Sciatic nerve (tissue), 2 donors: Measurements from ENCODE around the gene LGMN. TPM values are rescaled to one million over a fixed set of nuclear protein-coding genes. Genes with fewer than 3 reads are reported as not detected.
"Not testable (repeated sequence)": the region's sequence is repeated elsewhere in the genome, so short reads cannot be mapped to it uniquely, and the experiment has no call there.

Experiments
- ATAC-seq: fragments of 200-7000 bp; cut with Tn5 transposase; one replicate; pipeline ENCODE4 v1.9.1; 2020; ENCODE audit warnings: mild to moderate bottlenecking, moderate library complexity
- DNase-seq: peaks from one replicate; pipeline ENCODE4 v3.0.0-alpha.2; 2020; ENCODE audit warnings: low spot score
- intact Hi-C: fragments of 100-400 bp; cut with DNase I; formaldehyde crosslinking; loops from one replicate; pipeline ENCODE4 v1.14.2; 2022
- total RNA-seq: library from RNA; stranded (reverse); fragmentation: NEBNext Ultra II Directional; extraction: Animal tissue kit (Norgen Biotek cat#: 25700); gene quantifications from one replicate; pipeline ENCODE4 v1.2.1, GENCODE V29; 2021
- donor health status: DM: no; HTN: no; CAD: no.
- donor health status: DM: no; HTN: no; CAD: no.

Gene LGMN
- total RNA-seq, 1 donor from 2014 or later, result 118 TPM

DNA sequence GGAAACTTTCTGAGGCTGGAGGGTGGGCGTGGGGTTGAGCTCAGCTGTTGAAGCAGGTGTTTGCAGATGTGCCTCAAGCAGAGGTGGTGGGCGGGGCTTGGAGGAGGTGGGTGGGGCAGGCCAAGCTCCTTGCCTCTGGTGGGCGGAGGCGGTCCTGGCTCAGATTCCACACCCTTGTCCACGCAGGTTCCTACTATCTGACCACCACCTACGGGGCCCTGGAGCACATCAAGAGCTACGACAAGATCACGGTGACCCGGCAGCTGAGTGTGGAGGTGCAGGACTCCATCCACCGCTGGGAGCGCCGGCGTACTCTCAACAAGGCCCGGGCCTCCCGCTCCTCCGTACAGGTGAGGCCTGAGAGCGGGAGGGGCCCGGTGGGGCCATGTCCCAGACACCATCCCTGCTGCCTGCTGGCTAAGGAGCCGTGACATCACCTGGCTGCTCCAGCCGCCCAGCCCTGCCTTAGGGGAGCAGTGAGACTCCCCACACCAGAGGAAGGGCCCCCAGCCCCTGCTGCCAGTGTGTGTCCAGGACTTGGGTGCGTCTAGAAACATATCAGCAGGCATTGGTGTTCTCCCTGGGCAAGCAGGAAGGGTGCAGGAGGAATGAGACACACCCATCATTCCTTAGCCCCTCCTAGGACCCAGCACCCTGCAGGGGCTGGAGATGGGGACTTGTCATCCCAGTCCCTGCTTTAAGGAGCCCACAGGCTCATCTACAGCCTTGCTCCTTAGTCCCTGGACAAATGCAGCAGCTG is 63.4 kb downstream of the LGMN start:
- DNase-seq (no peak), ATAC-seq (no peak)
- intact Hi-C loops, result loop anchor here (5.0 kb wide), 1 partner anchor 97 kb away; no protein-coding TSS in a partner anchor

DNA sequence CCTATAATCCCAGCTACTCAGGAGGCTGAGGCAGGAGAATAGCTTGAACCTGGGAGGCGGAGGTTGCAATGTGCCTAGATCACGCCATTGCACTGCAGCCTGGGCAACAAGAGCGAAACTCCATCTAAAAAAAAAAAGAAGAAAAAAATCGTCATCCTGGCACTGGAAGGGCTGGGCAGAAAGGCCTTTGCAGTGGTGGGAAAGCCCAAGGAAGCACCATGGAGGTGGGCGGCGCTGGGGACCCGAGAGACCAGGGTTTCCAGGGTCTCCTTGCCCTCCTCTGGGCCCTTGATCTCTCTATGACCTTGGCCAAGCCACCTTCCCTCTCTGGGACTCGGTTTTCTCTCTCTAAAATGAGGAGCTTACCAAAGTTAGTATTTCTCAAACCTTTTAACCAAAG is 65.4 kb downstream of the LGMN start:
- ATAC-seq (no peak), DNase-seq (no peak)
- intact Hi-C loops, result no loop called here

DNA sequence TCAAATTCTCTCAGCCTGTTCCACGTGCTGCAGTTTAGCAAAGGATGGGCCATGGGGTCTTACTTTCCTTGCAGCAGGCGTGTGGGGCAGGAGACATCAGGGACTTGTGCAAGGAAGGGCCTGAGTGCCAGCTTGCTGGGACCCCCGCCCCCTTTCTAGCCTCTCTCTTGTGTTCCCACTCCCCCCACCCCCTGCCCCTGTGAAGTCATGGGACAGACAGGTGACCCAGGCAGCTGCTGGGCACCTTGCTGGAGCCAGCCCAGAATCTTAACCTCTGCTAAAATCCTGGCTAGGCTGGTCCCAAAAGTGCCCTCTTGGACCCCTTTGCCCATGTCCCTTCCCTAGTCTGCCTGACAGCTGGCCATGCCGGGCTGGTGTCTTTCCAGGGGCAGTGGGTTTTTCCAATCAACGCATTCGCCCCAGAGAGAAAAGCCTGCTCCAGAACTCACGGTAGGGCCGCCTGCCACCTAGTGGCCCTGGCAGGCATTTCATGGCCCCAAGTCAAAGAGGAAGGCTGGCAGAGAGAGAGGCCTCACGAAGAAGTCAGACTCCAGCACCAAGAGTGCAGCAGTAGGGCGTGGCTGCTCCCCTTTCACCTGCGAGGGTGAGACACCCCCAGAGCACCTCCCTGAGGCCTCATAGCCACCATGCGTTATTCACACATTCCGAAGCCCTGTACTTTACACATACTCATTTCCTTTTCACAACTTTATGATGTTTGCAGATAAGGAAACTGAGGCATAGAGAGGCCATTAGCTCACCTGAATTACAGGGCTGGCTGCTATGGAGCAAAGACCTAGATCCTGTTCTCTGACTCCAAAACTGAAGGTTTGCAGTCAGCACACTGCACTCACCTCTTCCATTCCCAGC is 67.4 kb downstream of the LGMN start:
- ATAC-seq, result peak; percentile 74
- intact Hi-C loops, result no loop called here
- peak; percentile 84 for DNase-seq

DNA sequence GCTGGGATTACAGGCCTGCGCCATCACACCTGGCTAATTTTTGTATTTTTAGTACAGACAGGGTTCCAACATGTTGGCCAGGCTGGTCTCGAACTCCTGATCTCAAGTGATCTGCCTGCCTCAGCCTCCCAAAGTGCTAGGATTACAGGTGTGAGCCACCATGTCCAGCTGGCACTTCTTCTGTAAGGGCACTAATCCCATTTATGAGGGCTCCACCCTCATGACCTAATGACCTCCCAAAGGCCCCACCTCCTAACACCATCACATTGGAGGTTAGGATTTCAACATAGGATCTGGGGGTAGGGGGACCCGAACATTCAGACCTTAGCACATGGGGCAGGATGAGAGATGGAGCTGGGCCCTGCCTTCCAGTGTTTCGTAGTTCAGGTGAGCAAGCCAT is 68.1 kb downstream of the LGMN start:
- DNase-seq, result not testable (repeated sequence)

DNA sequence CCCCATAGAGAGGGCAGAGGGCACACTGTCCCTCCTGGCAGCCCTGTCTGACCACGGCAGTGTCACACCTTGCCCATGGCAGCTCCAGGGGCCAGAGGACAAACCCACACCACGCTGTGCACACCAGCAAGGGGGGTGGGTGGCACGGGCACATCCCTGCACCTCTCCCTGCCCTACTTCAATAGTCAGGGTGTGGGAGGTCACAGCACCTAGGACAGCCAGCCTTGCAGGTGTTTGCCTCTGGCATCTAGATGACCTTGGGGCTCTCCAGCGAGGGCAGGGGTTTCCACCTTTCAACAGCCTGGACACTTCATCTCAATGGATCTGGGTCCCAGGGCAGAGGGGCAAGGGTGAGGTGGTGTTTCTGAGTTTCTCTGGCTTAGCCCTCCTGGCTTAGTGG is 69.2 kb downstream of the LGMN start:
- intact Hi-C loops, result no loop called here
- ATAC-seq (no peak), DNase-seq (no peak)

More for the DNA sequence above, 68.1 kb downstream of the LGMN start:
- intact Hi-C loops, ATAC-seq: not testable (repeated sequence)

DNA sequence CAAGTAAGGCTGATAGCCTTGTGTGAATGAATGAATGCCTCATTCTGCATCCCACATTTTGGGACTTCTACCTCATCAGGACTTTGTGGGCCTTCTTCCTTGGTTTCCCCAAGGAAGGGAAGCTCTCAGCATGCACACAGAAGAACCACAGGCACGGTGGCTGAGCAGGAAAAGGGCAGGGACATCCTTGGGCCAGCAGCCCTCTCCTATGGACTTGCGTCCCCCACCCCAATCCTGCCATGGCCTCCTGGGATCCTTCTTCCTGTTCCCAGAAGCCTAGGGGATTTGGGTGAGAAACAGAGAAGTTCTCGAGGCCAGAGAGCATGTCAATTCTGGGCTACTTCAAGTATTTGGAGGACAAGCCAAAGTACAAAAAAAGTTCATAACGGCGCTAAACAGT is 69.7 kb downstream of the LGMN start:
- intact Hi-C loops, result no loop called here
- no peak for DNase-seq
- no peak for ATAC-seq

DNA sequence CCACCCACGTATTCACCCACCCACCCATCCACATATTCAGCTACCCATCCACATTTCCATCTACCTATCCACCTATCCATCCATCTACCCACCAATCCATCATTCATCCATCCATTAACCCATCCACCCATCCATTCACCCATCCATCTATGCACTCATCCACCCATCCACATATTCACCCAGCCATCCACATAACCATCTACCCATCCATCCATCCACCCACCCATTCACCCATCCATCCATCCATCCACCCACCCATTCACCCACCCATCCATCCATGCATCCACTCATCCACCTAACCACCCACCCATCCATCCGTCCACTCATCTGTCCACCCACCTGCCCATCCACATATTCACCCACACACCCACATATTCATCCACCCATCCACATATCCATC is 70.5 kb downstream of the LGMN start:
- no peak for ATAC-seq
- DNase-seq, result no peak
- intact Hi-C loops, result no loop called here

DNA sequence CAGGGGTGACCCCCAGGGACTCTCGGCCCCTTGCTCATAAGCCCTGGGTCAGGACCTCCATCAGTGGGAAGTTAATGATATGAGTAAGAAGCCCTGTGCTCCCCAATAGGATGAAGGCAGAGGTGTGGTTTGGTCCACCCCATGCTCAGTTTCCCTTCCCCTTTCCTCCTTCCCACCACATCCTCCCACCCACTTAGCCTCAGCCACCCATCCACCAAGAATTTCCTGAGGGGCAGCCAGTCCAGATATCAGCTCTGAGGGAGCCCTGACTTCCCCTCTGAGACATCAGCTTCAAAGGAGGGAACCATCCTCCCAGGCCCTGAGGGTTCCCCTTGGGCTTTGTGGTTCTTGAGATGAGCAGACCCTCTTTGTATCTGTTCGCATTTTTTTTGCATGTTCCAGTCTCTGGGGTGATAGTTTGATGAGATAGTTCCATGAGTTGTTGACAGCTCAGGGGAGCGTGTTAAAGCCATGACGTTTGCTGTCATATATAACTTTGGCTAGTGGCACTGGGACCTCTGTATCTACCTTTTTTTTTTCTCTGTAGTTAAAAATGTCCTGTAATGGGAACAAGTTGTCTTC is 71.2 kb downstream of the LGMN start:
- intact Hi-C loops, result no loop called here
- DNase-seq (peak; percentile 41), ATAC-seq (peak; percentile 34)

DNA sequence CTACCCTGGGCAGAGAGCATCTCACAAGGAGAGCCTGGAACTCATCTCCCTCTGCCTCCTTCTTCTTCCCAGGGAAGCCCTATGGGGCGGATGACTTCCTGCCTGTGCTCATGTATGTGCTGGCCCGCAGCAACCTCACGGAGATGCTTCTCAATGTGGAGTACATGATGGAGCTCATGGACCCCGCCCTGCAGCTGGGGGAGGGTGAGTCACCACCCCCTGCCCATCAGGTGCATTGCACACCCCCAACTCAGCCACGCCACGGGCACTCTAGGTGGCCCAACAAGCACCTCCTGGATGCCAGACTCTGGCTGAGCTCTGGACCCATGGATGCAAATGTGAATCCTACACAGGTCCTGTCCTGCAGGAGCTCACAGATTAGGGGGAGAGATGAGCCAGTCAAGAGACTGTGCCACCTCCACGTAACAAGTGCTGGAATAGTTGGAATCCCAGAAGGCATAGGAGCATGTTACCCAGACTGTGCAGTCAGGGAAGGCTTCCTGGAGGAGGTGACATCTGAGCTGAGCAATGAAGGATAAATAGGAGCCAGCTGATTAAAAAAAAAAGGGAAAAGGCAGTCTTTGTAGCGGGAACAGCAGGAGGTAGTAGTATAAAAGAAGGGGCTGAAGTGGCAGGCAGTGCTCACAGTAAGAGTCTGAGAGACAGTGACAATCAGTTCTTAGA is 71.9 kb downstream of the LGMN start:
- DNase-seq, result peak; percentile 53
- intact Hi-C loops, result no loop called here
- ATAC-seq, result no peak

DNA sequence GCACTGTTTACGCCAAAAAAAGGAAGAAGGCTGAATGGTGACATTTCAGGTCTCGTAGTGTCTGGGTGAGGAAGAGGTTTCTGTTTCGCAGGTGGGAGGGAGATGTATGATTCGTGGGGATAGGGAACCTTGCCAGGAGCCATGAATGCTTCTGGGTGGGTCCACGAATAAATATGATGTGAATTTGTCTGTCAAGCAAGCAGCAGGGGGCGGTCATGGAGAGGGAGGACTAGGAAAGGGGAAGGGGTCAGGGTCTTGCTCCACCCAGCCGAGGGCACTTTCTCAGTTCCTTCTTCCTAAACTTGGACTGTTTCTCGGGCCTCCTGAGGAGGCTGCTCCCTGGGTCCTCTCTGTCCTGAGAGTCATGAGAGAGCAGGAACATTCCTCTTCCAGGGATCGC is 72.5 kb downstream of the LGMN start:
- ATAC-seq (peak; percentile 48), DNase-seq (peak; percentile 61)
- intact Hi-C loops, result no loop called here

DNA sequence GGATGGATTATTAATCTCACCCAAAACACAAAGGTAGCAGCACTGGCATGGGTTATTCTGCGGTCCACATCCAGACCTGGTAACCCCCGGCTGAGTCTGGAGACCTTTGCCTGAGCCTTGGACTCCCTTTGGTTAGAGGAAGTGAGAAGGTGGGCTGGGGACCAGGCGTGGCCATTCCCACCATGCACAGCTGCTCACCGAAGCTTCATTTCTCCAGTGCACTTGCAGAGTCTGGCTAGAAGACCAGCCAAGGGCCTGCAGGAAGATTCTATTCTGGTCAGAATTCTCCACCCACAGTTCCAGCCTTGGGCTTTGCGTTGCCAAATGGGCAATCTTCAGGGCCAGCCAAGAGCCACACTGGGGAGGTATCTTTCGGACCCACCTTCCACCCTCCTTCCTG is 73.0 kb downstream of the LGMN start:
- no peak for DNase-seq
- no peak for ATAC-seq
- intact Hi-C loops, result no loop called here

DNA sequence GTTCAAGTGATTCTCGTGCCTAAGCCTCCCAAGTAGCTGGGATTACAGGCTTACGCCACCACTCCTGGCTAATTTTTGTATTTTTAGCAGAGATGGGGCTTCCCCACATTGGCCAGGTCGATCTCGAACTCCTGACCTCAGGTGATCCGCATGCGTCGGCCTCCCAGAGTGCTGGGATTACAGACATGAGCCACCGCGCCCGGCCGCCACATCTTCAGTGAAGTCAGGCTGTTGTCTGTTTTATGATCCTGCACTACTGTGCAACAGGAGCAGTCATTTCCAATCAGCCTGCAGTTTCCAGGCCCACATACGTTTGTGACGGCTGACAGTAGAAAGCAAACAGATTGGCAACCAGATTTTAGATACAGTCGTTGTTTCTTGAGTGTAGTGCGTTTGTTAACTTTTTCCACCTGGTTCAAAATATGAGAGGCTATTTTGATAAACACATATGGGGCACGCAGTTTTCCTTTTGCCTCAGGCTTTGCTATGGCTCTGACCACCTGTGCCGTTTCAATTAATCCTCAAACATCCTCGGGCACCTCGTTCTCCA is 74.8 kb downstream of the LGMN start:
- ATAC-seq (no peak), DNase-seq (no peak)
- intact Hi-C loops, result no loop called here

DNA sequence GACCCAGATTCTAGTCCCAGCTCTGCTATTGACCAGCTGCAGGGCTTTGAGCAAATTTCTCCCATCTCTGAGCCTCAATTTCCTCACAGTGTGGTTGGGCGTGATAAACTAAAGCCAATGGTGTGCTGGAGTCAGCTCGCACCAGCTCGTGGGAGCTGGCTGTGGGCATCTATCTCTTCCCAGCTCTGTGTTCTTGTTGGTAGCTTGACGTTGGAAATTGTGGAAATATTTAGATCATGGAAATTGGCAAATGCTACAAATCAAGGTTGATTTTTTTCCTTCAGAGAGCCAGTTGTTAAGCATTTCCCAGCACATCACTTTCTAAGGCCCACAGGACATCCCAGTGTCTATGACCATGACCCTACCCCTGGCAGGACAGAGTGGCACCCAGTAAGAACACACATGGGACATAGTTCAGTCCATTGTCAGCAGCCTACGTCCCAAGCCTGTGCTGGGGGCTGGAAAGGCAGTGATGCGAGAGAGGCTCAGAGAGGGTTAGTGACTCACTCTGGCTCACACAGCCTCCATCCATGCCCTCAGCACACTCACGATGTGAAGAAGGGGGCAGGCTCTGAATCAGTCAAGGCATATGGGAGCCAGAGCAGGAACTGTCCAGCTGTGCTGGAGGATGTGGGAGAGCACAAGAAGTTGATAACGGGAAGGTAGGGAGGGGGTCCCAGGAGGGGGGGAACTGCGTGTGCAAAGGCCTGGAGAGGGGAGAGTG is 77.6 kb downstream of the LGMN start:
- peak; percentile 17 for ATAC-seq
- DNase-seq, result no peak
- intact Hi-C loops, result no loop called here

DNA sequence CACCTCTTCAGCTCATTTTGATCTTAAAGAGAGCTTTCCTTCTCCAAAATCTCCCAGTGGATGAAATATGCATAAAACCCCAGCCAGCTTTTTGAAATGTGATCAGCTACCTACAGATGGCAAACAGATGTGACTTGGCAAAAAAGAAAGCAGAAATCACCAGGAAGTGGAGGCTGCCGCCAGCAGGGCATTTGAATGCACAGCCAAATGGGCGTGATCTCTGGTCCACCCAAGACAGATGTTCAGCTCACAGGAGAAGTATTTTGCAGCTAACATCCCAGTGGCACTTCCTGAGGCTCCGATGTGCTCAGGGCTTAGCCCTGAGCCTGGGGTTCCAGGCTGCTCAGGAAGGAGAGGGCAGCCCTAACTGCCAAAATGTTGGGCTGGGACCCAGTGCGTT is 78.3 kb downstream of the LGMN start:
- ATAC-seq, result peak; percentile 60

DNA sequence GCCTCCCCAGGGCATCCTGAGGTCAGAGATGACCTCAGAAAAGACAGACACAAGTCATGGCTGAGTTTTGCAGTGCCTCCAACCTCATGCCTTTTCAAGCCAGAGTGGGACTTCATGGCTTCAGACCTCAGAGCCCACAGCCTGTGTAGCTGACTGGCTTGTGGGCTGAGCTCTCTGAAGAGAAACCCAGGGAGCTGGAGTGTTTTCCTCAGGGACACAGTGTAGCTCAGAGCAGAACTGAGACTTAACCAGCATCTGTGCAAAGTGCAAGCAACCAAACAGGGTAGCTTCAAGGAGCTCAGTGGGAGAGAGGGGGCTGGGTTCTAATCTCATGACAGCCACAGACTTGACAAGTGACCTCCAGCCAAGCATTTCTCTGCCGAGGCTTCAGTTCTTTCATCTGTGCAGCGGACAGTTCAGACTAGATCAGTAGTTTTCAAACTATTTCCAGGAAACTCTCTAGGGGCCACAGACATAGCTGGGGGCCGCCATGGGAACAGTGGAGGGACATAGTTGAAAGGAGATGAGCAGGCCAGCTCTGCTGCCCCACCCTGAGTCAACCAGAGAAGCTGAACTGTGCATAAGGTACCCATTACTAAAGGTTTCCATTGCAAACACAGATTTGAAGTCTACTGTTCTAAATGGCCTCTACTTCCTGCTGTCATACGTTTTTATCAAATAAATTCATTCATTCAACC is 80.0 kb downstream of the LGMN start:
- DNase-seq (no peak), ATAC-seq (no peak)
- intact Hi-C loops, result no loop called here

More for the DNA sequence above, 78.3 kb downstream of the LGMN start:
- no peak for DNase-seq
- intact Hi-C loops, result no loop called here

DNA sequence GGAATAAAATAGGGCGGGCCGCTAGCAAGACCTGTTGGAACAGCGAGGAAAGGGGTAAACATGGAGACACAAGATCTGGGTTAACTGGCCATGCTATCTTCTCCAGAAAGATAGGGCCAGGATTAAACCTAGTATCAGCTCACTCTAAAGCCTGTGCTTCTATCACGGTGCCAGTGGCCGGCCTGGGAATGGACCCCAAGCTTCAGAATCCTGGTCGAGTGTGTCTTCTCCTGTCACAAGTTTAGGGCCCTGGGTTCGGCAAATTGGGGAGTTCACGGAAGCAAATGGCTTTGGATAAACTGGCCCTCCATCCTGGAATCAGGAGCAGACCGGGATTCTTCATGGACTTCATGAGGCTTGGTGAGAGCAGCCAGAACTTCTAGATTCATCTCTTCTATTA is 82.2 kb downstream of the LGMN start:
- DNase-seq (no peak), ATAC-seq (no peak)
- intact Hi-C loops, result no loop called here

DNA sequence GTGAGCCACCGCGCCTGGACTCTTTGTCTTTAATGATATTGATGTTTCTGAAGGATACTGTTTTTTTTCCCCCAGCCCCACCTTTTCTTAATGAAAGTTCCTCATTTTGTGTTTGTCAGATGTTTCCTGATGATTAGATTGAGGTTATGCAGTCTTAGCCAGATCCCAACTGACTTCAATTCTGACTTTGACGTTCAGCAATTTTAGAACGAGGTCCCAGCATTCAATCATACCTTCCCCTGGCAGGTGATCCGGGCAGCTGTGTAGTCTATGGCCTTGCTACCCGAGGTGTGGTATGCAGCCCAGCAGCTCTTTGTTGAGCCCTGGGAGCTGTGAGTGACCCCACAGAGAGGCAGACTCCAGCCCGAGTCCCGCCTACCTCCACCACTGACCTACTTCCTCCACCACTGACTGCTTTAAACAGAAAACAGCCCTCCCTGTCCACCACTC is 82.7 kb downstream of the LGMN start:
- DNase-seq (no peak), ATAC-seq (peak; percentile 58)
- intact Hi-C loops, result no loop called here

DNA sequence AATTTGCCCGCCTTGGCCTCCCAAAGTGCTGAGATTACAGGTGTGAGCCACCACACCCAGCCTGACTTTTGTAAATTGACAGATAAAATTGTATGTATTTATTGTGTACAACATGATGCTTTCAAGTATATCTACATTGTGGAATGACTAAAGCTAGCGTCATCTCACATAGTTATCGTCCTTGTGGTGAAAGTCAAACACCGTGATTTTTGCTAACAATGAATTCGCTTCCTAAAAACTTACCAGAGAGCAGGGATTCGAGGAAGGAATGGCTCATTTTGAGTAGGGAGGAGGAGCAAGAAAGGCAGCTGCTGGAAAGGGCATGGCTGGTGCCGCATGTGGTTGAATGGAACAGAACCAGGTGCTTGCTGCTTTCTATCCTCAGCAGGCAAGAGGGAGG is 85.4 kb downstream of the LGMN start:
- ATAC-seq, result no peak
- no peak for DNase-seq
- intact Hi-C loops, result no loop called here
